ENCODE results near the gene CDK1.
"Not testable (repeated sequence)": the region's sequence is repeated elsewhere in the genome, so short reads cannot be mapped to it uniquely, and the experiment has no call there.

Gene CDK1

GRCh38 chr10:60835049-60835448 is 56.8 kb downstream of the CDK1 start:
- in situ Hi-C loops (cut with MboI; ENCODE audit: low pct_unique_long_range_greater_than_20kb, low sequenced_read_pairs): no loop called here
- no peak for DNase-seq

- DNase-seq; in situ Hi-C loops (cut with MboI; ENCODE audit: low pct_unique_long_range_greater_than_20kb, low sequenced_read_pairs): not testable (repeated sequence)
These were observed 62.9 kb downstream of the CDK1 start for GRCh38 chr10:60841227-60841626.

GRCh38 chr10:60842694-60843093 is 64.4 kb downstream of the CDK1 start:
- in situ Hi-C loops (cut with MboI; ENCODE audit: low pct_unique_long_range_greater_than_20kb, low sequenced_read_pairs): no loop called here
- no peak for DNase-seq
